SK-N-MC (cell line): ENCODE measurements around the gene CHI3L2.

Experiments used
- DNase-seq: peaks from one replicate; pipeline ENCODE4 v3.0.0-alpha.2; 2011; ENCODE audit warnings: low read depth, low spot score
- H3K27ac ChIP-seq: fragments of 200-600 bp; sonication (generic); 2 replicates; pipeline ENCODE4 v1.5.1; 2016; ENCODE audit warnings: mixed run types
- H3K36me3 ChIP-seq: fragments of 200-600 bp; sonication (generic); 2 replicates; pipeline ENCODE4 v1.6.1; 2017; ENCODE audit warnings: antibody characterized with exemption, low read length, mixed read lengths; ENCODE audit not compliant: insufficient read depth
- H3K4me3 ChIP-seq: fragments of 200-600 bp; sonication (generic); 2 replicates; pipeline ENCODE4 v1.5.1; 2016
- H3K9ac ChIP-seq: fragments of 200-600 bp; sonication (generic); 2 replicates; pipeline ENCODE4 v1.8.0; 2017; ENCODE audit warnings: mixed run types, mixed read lengths; ENCODE audit not compliant: insufficient read length
- H3K9me3 ChIP-seq: fragments of 200-600 bp; sonication (generic); 2 replicates; pipeline ENCODE4 v1.6.1; 2017; ENCODE audit warnings: low read depth, mild to moderate bottlenecking, antibody characterized with exemption, low read length, moderate library complexity, mixed read lengths
- EZH2 ChIP-seq: fragments of 200-600 bp; sonication (generic); IDR thresholded peaks from one replicate; pipeline ENCODE4 v1.6.1; 2017; ENCODE audit warnings: antibody characterized with exemption
- FOXP2 ChIP-seq: optimal IDR thresholded peaks from 2 replicates; pipeline ENCODE3; 2011; ENCODE audit warnings: mild to moderate bottlenecking, moderate library complexity; ENCODE audit not compliant: insufficient read depth; ENCODE audit errors: extremely low read length, control extremely low read depth
- POLR2AphosphoS5 ChIP-seq: IDR thresholded peaks from 2 replicates; pipeline ENCODE4 v1.6.1; 2012; ENCODE audit warnings: mild to moderate bottlenecking, low read depth, low read length, borderline replicate concordance

CHI3L2 gene, protein sequence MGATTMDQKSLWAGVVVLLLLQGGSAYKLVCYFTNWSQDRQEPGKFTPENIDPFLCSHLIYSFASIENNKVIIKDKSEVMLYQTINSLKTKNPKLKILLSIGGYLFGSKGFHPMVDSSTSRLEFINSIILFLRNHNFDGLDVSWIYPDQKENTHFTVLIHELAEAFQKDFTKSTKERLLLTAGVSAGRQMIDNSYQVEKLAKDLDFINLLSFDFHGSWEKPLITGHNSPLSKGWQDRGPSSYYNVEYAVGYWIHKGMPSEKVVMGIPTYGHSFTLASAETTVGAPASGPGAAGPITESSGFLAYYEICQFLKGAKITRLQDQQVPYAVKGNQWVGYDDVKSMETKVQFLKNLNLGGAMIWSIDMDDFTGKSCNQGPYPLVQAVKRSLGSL

DNA sequence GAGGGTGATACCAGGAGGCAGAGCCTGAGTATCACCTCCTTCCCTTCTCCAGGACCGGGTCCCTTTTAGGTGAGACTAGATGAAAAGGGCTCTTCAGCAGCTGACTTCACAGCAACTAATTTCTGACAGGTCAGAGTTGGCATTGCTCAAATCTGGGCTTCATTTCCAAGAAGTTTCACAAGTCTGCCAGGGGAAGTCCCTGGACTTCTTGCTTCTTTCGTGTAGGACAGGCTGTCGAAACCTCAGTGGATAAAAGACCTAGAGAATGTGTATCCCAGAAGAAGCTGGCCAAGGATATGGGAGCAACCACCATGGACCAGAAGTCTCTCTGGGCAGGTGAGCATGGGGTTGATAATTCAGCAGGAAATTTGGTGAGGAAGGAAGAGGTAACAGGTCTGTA lies at the start of gene CHI3L2:
TSS of gene CHI3L2 (plus strand) at position 280 of the 400 bp plus-strand sequence. CDS start at position 297, 17 bp downstream.
- TF ChIP-seq EZH2 (no peak), POLR2AphosphoS5 (no peak), FOXP2 (no peak)
- no peak within 1 kb of the TSS for H3K4me3 ChIP-seq
- H3K27ac ChIP-seq = no peak within 1 kb of the TSS
- no peak for DNase-seq
- H3K9me3 ChIP-seq = no peaks in the 10 kb centered on the region
- H3K36me3 ChIP-seq = no peaks in the 10 kb centered on the region
- no peak within 1 kb of the TSS for H3K9ac ChIP-seq

DNA sequence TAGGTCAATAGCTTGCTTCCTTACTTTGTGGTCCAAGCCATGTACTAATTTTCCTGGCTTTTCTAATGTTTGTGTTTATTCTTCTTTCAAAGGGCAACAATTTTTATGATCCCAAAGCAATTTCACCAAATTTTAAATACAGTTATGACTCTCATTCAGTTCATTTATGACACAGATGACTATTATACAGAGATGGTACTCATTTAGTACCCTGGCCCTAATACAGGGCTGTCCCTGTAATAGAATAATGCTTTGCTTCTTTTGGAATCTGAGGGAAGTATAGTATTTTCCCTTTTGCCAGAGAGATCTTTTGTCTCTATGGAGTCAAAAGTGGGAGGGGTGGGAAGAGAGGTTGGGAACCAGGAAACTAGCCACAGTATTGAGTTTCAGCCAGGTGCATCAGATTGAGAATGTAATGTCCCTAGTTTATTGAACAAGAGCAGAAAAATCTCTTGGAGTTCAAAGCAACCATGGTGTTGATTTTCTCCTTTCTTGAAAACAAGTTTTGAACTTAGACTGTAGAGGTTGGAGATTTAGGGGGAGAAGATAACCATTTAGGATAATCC lies 47.5 kb upstream of the CHI3L2 start:
- Histone ChIP-seq H3K27ac (no peak overlapping the region), H3K9ac (no peak overlapping the region), H3K9me3 (no peaks in the 10 kb centered on the region), H3K36me3 (peaks cover 40% of the 10 kb centered on the region), H3K4me3 (no peak overlapping the region)
- DNase-seq = no peak
- TF ChIP-seq EZH2 (no peak), FOXP2 (no peak), POLR2AphosphoS5 (no peak)

GRCh38 chr1:111182052-111182451 lies 45.5 kb upstream of the CHI3L2 start:
- no peaks in the 10 kb centered on the region for H3K9me3 ChIP-seq
- H3K4me3 ChIP-seq = no peak overlapping the region
- no peak overlapping the region for H3K27ac ChIP-seq
- H3K9ac ChIP-seq = no peak overlapping the region
- no peak for DNase-seq
- TF ChIP-seq EZH2 = no peak
- no peak for TF ChIP-seq POLR2AphosphoS5
- no peak for TF ChIP-seq FOXP2
- peaks cover 51% of the 10 kb centered on the region for H3K36me3 ChIP-seq

- H3K36me3 ChIP-seq = peaks cover 57% of the 10 kb centered on the region
These were observed 44.0 kb upstream of the CHI3L2 start for GRCh38 chr1:111183308-111184069.

DNA sequence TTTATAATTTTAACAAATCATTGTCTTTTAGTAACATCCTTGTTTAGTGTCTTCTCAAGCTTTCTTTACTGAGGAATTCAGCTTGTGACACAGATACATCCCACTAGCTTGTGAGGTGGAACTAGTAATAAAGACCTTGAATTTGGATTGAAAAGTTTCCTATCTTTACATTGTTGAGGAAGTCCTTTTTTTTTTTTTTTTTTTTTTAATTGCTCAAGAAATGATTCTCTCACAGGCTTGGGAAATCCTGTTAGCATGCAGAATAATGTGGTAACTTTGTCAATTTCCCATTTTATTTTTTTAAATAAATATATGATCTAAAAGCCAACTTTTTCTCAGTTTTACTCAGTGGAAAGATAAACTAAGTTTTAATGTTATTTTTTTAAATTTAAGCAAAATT lies 42.9 kb upstream of the CHI3L2 start:
- Histone ChIP-seq H3K36me3 (peaks cover 53% of the 10 kb centered on the region), H3K9ac (no peak overlapping the region), H3K9me3 (no peaks in the 10 kb centered on the region), H3K4me3 (no peak overlapping the region), H3K27ac (no peak overlapping the region)
- no peak for TF ChIP-seq POLR2AphosphoS5
- TF ChIP-seq EZH2 = no peak
- TF ChIP-seq FOXP2 = no peak
- DNase-seq = no peak

More at GRCh38 chr1:111183308-111184069, 44.0 kb upstream of the CHI3L2 start:
- no peaks in the 10 kb centered on the region for H3K9me3 ChIP-seq
- H3K9ac ChIP-seq = no peak overlapping the region
- no peak for TF ChIP-seq POLR2AphosphoS5
- TF ChIP-seq EZH2 = no peak
- TF ChIP-seq FOXP2 = no peak
- DNase-seq = no peak
- H3K27ac ChIP-seq = no peak overlapping the region
- no peak overlapping the region for H3K4me3 ChIP-seq

DNA sequence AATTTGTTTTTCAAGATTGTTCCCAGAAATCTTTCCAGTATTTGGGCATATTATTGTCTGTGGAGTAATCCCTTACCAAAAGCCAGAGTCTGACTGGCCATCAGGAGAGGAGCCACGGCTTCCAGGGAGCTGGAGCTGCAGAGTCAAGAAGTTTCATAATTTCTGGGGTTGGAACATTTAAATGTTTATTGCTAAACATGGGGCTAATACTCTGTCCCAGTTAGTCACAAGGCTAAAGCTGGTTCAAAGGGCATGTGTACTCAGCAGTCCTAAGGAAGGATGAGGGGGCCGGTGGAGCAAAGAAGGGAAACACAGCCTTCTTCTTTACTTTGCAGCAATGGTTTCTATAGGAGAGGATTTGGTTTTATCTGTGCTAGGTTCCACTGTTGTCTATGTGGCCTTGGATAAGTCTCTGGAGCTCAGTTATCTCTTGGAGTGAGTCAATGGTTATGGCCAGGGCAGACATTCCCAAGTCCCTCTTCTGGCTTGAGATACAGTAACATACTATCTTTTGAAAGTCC lies 36.5 kb upstream of the CHI3L2 start:
- no peak for DNase-seq
- Histone ChIP-seq H3K4me3 (no peak overlapping the region), H3K36me3 (peaks cover 24% of the 10 kb centered on the region), H3K9ac (no peak overlapping the region), H3K9me3 (no peaks in the 10 kb centered on the region), H3K27ac (no peak overlapping the region)
- TF ChIP-seq FOXP2 (no peak), EZH2 (no peak), POLR2AphosphoS5 (no peak)

GRCh38 chr1:111191496-111191895 lies 36.0 kb upstream of the CHI3L2 start:
- H3K9ac ChIP-seq = no peak overlapping the region
- TF ChIP-seq POLR2AphosphoS5 = no peak
- no peak overlapping the region for H3K27ac ChIP-seq
- H3K9me3 ChIP-seq = no peaks in the 10 kb centered on the region
- no peak for DNase-seq
- peaks cover 19% of the 10 kb centered on the region for H3K36me3 ChIP-seq
- H3K4me3 ChIP-seq = no peak overlapping the region

DNA sequence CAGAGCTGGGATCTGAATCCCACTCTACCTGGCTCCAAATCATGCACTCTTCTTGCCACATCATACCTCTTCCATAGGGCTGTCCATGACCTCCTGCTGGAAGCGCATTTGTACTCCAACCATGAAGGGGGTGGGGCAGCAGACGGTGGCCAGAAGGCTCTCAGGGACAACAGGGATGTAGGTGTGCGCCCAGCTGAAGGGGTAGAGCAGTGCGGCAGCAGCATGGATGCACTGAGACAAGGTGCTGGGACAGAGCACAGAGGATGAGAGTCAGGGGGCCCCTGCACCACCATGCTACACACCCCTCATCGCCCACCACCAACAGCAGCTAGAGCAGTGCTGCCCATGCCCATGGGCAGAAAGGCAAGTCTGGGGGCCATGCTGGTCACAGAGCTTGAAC lies 35.4 kb upstream of the CHI3L2 start:
- H3K27ac ChIP-seq = no peak overlapping the region
- no peak for DNase-seq
- TF ChIP-seq POLR2AphosphoS5 (no peak), FOXP2 (no peak), EZH2 (no peak)
- H3K36me3 ChIP-seq = peaks cover 13% of the 10 kb centered on the region
- no peak overlapping the region for H3K9ac ChIP-seq
- H3K9me3 ChIP-seq = no peaks in the 10 kb centered on the region
- H3K4me3 ChIP-seq = no peak overlapping the region
